Sigmoid colon (tissue), 3 donors: ENCODE results near the gene UBE2H.

Source experiments
- CTCF ChIP-seq, 4 experiments: fragments of 450-650 bp in 3 of 4; fragments of 200-600 bp in 1 of 4; IDR thresholded peaks; one replicate each; pipeline ENCODE4 v1.5.1; 2016 to 2019; ENCODE audit warnings: antibody characterized with exemption in 4 of 4, mild to moderate bottlenecking in 3 of 4, moderate library complexity in 2 of 4
- POLR2A ChIP-seq, 2 donors: fragments of 450-650 bp; IDR thresholded peaks; one replicate each; pipeline ENCODE4 v1.6.1; 2016; ENCODE audit warnings: antibody characterized with exemption in 2 of 2, mild to moderate bottlenecking in 2 of 2, moderate library complexity in 2 of 2

GRCh38 chr7:129858490-129858889, 94.3 kb downstream of the UBE2H start:
- TF ChIP-seq POLR2A (IDR thresholded peaks at IDR 0.05): no peak
- TF ChIP-seq CTCF (IDR thresholded peaks at IDR 0.05): no peak
